Erythroblast (primary cell): ENCODE data around the gene TPK1.

Experiments
- GATA1 ChIP-seq: IDR thresholded peaks from 2 replicates; pipeline ENCODE4 v1.6.1; 2011; ENCODE audit warnings: low read depth, mild to moderate bottlenecking, control low read depth, low read length, moderate library complexity
- POLR2A ChIP-seq: IDR thresholded peaks from 2 replicates; pipeline ENCODE4 v1.6.1; 2011; ENCODE audit warnings: mild to moderate bottlenecking, low read length

DNA sequence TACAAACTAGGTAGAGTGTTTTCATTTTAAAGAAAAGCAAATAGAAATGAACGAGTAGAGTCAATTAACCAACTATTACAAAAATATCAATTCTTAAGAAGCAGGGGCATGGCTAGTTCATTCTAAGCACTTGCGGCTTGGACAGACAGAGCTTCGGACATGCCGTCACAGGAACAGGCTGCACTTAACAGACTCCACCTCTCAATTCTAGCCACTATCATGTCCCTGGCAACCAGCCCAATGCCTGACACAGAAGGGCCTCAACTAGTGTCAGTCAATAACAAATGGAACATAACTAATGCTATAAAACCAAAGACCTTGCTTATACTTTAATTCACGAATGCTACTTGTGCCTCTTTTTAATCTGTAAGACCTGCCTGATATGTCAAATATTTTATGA is 74.4 kb downstream of the TPK1 start:
- TF ChIP-seq POLR2A (no peak), GATA1 (no peak)
